ENCODE data around the gene AMER2. TPM values are rescaled to one million over a fixed set of nuclear protein-coding genes. Genes with fewer than 3 reads are reported as not detected.

Gene AMER2
- total and polyA plus RNA-seq, 2 experiments from 2014 or later = 0.31 to 0.76 TPM

DNA sequence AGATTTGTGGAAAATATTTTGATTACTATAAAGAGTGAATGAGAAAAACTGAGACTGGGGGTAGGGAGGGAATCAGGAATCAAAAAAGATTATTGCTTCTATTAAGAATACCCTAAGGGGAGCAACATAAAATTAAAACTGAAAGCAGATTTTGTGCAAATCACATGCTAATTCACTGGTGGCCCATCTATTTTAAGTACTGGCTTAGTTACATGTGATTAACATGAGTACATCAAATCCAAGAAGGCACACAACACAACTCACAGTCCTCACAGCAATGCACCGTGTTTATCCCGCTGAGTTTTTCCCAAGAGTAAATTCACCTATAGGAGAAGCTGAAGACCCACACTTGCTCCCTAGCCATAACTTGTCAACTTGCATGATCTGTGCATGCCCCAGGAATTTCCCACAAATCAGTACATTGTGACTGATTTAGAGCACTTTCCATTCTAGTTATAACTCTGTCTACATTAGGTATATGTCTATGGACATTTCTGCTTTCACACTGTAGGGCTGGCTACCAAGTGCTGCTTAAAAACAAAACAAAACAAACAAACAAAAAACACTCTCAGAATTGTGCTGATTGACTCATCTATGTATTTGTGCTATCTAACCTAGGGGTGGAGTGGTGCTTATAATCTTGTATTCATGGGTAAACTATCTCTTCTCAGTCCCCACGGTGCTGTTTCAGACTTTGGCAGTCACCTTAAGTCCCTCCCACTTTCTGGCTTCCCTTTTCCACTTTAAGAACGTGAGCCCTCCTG lies 24.3 kb downstream of the AMER2 start:
- Histone ChIP-seq H3K27me3 (ENCODE audit: insufficient read depth) (no peaks in the 10 kb centered on the region), H3K36me3 (ENCODE audit: insufficient read depth) (0 out of 2 replicates have a peak, but pooled peaks cover 4% of the 10 kb centered on the region), H3F3A (replicated peaks; ENCODE audit: low read depth) (no peaks in the 10 kb centered on the region), H3K9me2 (ENCODE audit: insufficient read depth) (0 out of 2 replicates have a peak, but pooled peaks cover 6% of the 10 kb centered on the region), H3K79me2 (replicated peaks; ENCODE audit: insufficient read depth) (no peaks in the 10 kb centered on the region), H4K20me1 (replicated peaks; ENCODE audit: insufficient read depth) (no peaks in the 10 kb centered on the region), H3K27ac (ENCODE audit: low read depth) (no peak overlapping the region), H3K4me2 (no peak overlapping the region), H3K4me1 (ENCODE audit: insufficient read depth) (peaks cover 24% of the 10 kb centered on the region), H3K4me3 (no peak overlapping the region), H2AFZ (no peak overlapping the region)
- TF ChIP-seq CREB1 (CRISPR knock-in tag; IDR thresholded peaks at IDR 0.05; ENCODE audit: low read depth) (no peak), EZH2 (IDR thresholded peaks at IDR 0.05; ENCODE audit: low read depth, unreplicated experiment) (no peak), ZNF114 (CRISPR knock-in tag; IDR thresholded peaks at IDR 0.05) (no peak), STAT1 (IDR thresholded peaks at IDR 0.05; ENCODE audit: unreplicated experiment) (no peak), JUNB (IDR thresholded peaks at IDR 0.05; ENCODE audit: unreplicated experiment) (no peak), ZNF331 (CRISPR knock-in tag; IDR thresholded peaks at IDR 0.05; ENCODE audit: low read depth) (no peak), NANOG (IDR thresholded peaks at IDR 0.05; ENCODE audit: borderline replicate concordance) (no peak), EZH2phosphoT487 (IDR thresholded peaks at IDR 0.05; ENCODE audit: unreplicated experiment) (no peak), POLR2AphosphoS5 (IDR thresholded peaks at IDR 0.05; ENCODE audit: low read depth) (no peak)
- TF ChIP-seq, protein P1, sequence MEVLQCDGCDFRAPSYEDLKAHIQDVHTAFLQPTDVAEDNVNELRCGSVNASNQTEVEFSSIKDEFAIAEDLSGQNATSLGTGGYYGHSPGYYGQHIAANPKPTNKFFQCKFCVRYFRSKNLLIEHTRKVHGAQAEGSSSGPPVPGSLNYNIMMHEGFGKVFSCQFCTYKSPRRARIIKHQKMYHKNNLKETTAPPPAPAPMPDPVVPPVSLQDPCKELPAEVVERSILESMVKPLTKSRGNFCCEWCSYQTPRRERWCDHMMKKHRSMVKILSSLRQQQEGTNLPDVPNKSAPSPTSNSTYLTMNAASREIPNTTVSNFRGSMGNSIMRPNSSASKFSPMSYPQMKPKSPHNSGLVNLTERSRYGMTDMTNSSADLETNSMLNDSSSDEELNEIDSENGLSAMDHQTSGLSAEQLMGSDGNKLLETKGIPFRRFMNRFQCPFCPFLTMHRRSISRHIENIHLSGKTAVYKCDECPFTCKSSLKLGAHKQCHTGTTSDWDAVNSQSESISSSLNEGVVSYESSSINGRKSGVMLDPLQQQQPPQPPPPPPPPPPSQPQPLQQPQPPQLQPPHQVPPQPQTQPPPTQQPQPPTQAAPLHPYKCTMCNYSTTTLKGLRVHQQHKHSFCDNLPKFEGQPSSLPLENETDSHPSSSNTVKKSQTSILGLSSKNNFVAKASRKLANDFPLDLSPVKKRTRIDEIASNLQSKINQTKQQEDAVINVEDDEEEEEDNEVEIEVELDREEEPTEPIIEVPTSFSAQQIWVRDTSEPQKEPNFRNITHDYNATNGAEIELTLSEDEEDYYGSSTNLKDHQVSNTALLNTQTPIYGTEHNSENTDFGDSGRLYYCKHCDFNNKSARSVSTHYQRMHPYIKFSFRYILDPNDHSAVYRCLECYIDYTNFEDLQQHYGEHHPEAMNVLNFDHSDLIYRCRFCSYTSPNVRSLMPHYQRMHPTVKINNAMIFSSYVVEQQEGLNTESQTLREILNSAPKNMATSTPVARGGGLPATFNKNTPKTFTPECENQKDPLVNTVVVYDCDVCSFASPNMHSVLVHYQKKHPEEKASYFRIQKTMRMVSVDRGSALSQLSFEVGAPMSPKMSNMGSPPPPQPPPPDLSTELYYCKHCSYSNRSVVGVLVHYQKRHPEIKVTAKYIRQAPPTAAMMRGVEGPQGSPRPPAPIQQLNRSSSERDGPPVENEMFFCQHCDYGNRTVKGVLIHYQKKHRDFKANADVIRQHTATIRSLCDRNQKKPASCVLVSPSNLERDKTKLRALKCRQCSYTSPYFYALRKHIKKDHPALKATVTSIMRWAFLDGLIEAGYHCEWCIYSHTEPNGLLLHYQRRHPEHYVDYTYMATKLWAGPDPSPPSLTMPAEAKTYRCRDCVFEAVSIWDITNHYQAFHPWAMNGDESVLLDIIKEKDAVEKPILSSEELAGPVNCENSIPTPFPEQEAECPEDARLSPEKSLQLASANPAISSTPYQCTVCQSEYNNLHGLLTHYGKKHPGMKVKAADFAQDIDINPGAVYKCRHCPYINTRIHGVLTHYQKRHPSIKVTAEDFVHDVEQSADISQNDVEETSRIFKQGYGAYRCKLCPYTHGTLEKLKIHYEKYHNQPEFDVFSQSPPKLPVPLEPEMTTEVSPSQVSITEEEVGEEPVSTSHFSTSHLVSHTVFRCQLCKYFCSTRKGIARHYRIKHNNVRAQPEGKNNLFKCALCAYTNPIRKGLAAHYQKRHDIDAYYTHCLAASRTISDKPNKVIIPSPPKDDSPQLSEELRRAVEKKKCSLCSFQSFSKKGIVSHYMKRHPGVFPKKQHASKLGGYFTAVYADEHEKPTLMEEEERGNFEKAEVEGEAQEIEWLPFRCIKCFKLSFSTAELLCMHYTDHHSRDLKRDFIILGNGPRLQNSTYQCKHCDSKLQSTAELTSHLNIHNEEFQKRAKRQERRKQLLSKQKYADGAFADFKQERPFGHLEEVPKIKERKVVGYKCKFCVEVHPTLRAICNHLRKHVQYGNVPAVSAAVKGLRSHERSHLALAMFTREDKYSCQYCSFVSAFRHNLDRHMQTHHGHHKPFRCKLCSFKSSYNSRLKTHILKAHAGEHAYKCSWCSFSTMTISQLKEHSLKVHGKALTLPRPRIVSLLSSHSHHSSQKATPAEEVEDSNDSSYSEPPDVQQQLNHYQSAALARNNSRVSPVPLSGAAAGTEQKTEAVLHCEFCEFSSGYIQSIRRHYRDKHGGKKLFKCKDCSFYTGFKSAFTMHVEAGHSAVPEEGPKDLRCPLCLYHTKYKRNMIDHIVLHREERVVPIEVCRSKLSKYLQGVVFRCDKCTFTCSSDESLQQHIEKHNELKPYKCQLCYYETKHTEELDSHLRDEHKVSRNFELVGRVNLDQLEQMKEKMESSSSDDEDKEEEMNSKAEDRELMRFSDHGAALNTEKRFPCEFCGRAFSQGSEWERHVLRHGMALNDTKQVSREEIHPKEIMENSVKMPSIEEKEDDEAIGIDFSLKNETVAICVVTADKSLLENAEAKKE (CRISPR knock-in tag; IDR thresholded peaks at IDR 0.05) = no peak
- TF ChIP-seq, protein P2, sequence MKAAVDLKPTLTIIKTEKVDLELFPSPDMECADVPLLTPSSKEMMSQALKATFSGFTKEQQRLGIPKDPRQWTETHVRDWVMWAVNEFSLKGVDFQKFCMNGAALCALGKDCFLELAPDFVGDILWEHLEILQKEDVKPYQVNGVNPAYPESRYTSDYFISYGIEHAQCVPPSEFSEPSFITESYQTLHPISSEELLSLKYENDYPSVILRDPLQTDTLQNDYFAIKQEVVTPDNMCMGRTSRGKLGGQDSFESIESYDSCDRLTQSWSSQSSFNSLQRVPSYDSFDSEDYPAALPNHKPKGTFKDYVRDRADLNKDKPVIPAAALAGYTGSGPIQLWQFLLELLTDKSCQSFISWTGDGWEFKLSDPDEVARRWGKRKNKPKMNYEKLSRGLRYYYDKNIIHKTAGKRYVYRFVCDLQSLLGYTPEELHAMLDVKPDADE (IDR thresholded peaks at IDR 0.05) = no peak
- TF ChIP-seq, protein P3, sequence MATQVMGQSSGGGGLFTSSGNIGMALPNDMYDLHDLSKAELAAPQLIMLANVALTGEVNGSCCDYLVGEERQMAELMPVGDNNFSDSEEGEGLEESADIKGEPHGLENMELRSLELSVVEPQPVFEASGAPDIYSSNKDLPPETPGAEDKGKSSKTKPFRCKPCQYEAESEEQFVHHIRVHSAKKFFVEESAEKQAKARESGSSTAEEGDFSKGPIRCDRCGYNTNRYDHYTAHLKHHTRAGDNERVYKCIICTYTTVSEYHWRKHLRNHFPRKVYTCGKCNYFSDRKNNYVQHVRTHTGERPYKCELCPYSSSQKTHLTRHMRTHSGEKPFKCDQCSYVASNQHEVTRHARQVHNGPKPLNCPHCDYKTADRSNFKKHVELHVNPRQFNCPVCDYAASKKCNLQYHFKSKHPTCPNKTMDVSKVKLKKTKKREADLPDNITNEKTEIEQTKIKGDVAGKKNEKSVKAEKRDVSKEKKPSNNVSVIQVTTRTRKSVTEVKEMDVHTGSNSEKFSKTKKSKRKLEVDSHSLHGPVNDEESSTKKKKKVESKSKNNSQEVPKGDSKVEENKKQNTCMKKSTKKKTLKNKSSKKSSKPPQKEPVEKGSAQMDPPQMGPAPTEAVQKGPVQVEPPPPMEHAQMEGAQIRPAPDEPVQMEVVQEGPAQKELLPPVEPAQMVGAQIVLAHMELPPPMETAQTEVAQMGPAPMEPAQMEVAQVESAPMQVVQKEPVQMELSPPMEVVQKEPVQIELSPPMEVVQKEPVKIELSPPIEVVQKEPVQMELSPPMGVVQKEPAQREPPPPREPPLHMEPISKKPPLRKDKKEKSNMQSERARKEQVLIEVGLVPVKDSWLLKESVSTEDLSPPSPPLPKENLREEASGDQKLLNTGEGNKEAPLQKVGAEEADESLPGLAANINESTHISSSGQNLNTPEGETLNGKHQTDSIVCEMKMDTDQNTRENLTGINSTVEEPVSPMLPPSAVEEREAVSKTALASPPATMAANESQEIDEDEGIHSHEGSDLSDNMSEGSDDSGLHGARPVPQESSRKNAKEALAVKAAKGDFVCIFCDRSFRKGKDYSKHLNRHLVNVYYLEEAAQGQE (IDR thresholded peaks at IDR 0.05; ENCODE audit: unreplicated experiment) = no peak
- no peak for DNase-seq (ENCODE audit: low spot score)
- no peak for ATAC-seq
- Mint-ChIP-seq H3K27ac (no peak overlapping the region), H3K4me1 (peaks cover 24% of the 10 kb centered on the region), H3K36me3 (ENCODE audit: low read depth) (peaks cover 5% of the 10 kb centered on the region; the same call in 1 of the 3 replicates), H3K4me3 (no peak overlapping the region), H3K9me3 (peaks cover 5% of the 10 kb centered on the region; the same call in 2 of the 3 replicates), H3K27me3 (ENCODE audit: insufficient read depth, low read depth, poor library complexity) (peaks cover 7% of the 10 kb centered on the region)

All from GM23338 (cell line).